Testis (tissue), 3 donors: ENCODE data around the gene PLEKHM2. TPM values are rescaled to one million over a fixed set of nuclear protein-coding genes. Genes with fewer than 3 reads are reported as not detected.

ENCODE experiments used
- DNase-seq: peaks from one replicate; pipeline ENCODE4 v3.0.0-alpha.2; 2019
- H3K27ac ChIP-seq, 2 donors: fragments of 200-600 bp; sonication (generic); one replicate each; pipeline ENCODE4 v1.5.1; 2019
- H3K27me3 ChIP-seq: fragments of 200-600 bp; sonication (generic); one replicate; pipeline ENCODE4 v1.5.1; 2019
- H3K36me3 ChIP-seq: fragments of 200-600 bp; sonication (generic); one replicate; pipeline ENCODE4 v1.5.1; 2017; ENCODE audit warnings: low read depth; ENCODE audit errors: missing control alignments
- H3K4me1 ChIP-seq: fragments of 200-600 bp; sonication (generic); one replicate; pipeline ENCODE4 v1.5.1; 2019
- H3K4me3 ChIP-seq, 2 donors: fragments of 200-600 bp; sonication (generic); one replicate each; pipeline ENCODE4 v1.5.1; 2017 to 2019
- H3K9me3 ChIP-seq: fragments of 200-600 bp; sonication (generic); one replicate; pipeline ENCODE4 v1.5.1; 2017
- CTCF ChIP-seq, 3 experiments: fragments of 450-650 bp in 2 of 3; fragments of 200-600 bp in 1 of 3; sonication (generic) in 1 of 3; IDR thresholded peaks; one replicate each; pipeline ENCODE4 v1.5.1; 2016 to 2019; ENCODE audit warnings: antibody characterized with exemption in 3 of 3, mild to moderate bottlenecking in 2 of 3, moderate library complexity in 1 of 3
- POLR2A ChIP-seq: fragments of 450-650 bp; IDR thresholded peaks from one replicate; pipeline ENCODE4 v1.6.1; 2017; ENCODE audit warnings: antibody characterized with exemption, mild to moderate bottlenecking, moderate library complexity
- WGBS, 2 donors: methylation state at CpG; one replicate each; pipeline ENCODE4 v1.1.5; 2018; 5-methylcytosine and 5-hydroxymethylcytosine counted together
- intact Hi-C: fragments of 100-400 bp; cut with DNase I; formaldehyde crosslinking; loops from one replicate; pipeline ENCODE4 v1.15.1; 2023; ENCODE audit warnings: low total_unique reads
- polyA plus RNA-seq: library from polyadenylated mRNA; stranded (reverse); fragments of 350-450 nt; fragmentation: Illumina TruSeq; extraction: RNeasy Lipid Tissue Mini Kit (QIAGEN cat#74804); gene quantifications from one replicate; pipeline ENCODE4 v1.2.3, GENCODE V29; 2014; ENCODE audit warnings: low read depth, low replicate concordance; ENCODE audit not compliant: insufficient read depth
- total RNA-seq, 2 donors: library from RNA; depleted of rRNA; stranded (reverse); fragments of >200 nt; gene quantifications; one replicate each; pipeline ENCODE4 v1.2.3, GENCODE V29; 2016

Gene PLEKHM2
- total and polyA plus RNA-seq, 3 donors from 2014 or later: 61.9 to 98.4 (median 70.2) TPM

- Histone ChIP-seq H3K9me3 (no peaks in the 10 kb centered on the region), H3K4me3 (no peak overlapping the region), H3K4me1 (no peaks in the 10 kb centered on the region), H3K27me3 (no peaks in the 10 kb centered on the region), H3K36me3 (no peaks in the 10 kb centered on the region), H3K27ac (no peak overlapping the region)
- DNase-seq: no peak
- intact Hi-C loops: no loop called here
- no peak for TF ChIP-seq CTCF (IDR thresholded peaks at IDR 0.05)
- TF ChIP-seq POLR2A: no peak
- 84 to 85% methylated on average over 12 of the region's 12 CpGs for WGBS, 2 donors
Observed at GRCh38 chr1:15674386-15675159, 9.5 kb upstream of the PLEKHM2 start.

GRCh38 chr1:15676010-15676409 is 8.1 kb upstream of the PLEKHM2 start:
- Histone ChIP-seq H3K9me3 (no peaks in the 10 kb centered on the region), H3K36me3 (no peaks in the 10 kb centered on the region), H3K27me3 (no peaks in the 10 kb centered on the region), H3K4me1 (no peaks in the 10 kb centered on the region), H3K27ac (no peak overlapping the region), H3K4me3 (no peak overlapping the region)
- DNase-seq: no peak
- TF ChIP-seq POLR2A: no peak
- TF ChIP-seq CTCF (IDR thresholded peaks at IDR 0.05): no peak
- WGBS, 2 donors: 46 to 63% methylated on average over 2 of the region's 2 CpGs
- intact Hi-C loops: no loop called here

GRCh38 chr1:15676688-15677661 is 7.1 kb upstream of the PLEKHM2 start:
- no peaks in the 10 kb centered on the region for H3K27me3 ChIP-seq
- WGBS, 2 donors: 89 to 96% methylated on average over 6 of the region's 6 CpGs
- H3K4me3 ChIP-seq: no peak overlapping the region
- intact Hi-C loops: no loop called here
- H3K4me1 ChIP-seq: no peaks in the 10 kb centered on the region
- H3K27ac ChIP-seq: no peak overlapping the region
- TF ChIP-seq POLR2A (no peak), CTCF (IDR thresholded peaks at IDR 0.05) (no peak)
- H3K36me3 ChIP-seq: no peaks in the 10 kb centered on the region
- H3K9me3 ChIP-seq: no peaks in the 10 kb centered on the region
- DNase-seq: no peak

GRCh38 chr1:15678578-15678977 is 5.5 kb upstream of the PLEKHM2 start:
- intact Hi-C loops: no loop called here
- DNase-seq: no peak
- Histone ChIP-seq H3K36me3 (no peaks in the 10 kb centered on the region), H3K27me3 (no peaks in the 10 kb centered on the region), H3K27ac (no peak overlapping the region), H3K4me3 (no peak overlapping the region), H3K9me3 (no peaks in the 10 kb centered on the region), H3K4me1 (peaks cover 4% of the 10 kb centered on the region)
- TF ChIP-seq POLR2A (no peak), CTCF (IDR thresholded peaks at IDR 0.05) (no peak)
- WGBS, 2 donors: 94 to 100% methylated on average over 1 of the region's 1 CpG
